ENCODE results near the gene WNT4.
"Not testable (repeated sequence)": the region's sequence is repeated elsewhere in the genome, so short reads cannot be mapped to it uniquely, and the experiment has no call there.

The WNT4 gene

DNA sequence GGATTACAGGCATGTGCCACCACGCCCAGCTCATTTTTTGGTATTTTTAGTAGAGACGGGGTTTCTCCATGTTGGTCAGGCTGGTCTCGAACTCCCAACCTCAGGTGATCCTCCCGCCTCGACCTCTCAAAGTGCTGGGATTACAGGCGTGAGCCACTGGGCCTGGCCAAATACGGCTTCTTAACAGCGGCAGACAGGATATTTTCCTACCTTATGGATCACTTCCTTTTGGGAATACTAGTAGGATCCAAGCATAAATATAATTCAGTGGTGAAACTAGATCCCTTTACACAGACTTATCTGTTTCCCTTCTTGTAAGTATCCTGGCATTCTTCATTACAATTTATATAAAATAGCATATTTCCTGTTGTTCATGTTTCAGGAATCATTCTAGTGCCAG is 40.9 kb downstream of the WNT4 start:
- H3K27ac ChIP-seq (ENCODE audit: low read depth, low read length): no peak overlapping the region
- no peaks in the 10 kb centered on the region for H3K27me3 ChIP-seq (ENCODE audit: control insufficient read depth in 1 of 2, insufficient read depth in 2 of 2, low read length in 2 of 2)
- peaks cover 23% of the 10 kb centered on the region for H3K4me1 ChIP-seq (ENCODE audit: insufficient read depth, low read length)
- H3K4me3 ChIP-seq (ENCODE audit: low read depth in 1 of 2, low read length in 2 of 2): no peak overlapping the region
- H3K9ac ChIP-seq (ENCODE audit: low read length): no peak overlapping the region
- no peaks in the 10 kb centered on the region for H3K9me3 ChIP-seq (ENCODE audit: low read length)
- H3K36me3 ChIP-seq (ENCODE audit: insufficient read depth, low read length): peaks cover 35% of the 10 kb centered on the region

DNA sequence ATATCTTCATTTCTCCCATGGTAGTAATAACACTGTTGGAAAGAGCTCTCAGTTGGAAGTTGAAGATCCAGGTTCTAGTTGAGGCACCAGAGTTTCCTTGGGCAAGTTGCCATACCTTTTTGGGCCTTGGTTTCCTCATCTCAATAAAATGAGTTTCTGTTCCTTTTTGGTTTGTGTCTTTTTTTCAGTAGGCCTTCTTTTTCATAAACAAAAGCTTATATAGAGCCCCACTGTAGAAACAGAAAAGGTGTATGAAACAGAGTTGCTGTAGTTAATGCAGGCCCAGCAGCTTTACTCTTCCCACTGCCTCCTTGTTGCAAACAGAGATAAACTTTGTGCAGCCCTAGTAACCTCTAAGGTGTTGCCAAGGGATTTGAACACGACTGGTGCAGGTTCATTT is 41.7 kb downstream of the WNT4 start:
- Histone ChIP-seq H3K36me3 (ENCODE audit: insufficient read depth, low read length) (peaks cover 43% of the 10 kb centered on the region), H3K27ac (ENCODE audit: low read depth, low read length) (no peak overlapping the region), H3K9ac (ENCODE audit: low read length) (no peak overlapping the region)

DNA sequence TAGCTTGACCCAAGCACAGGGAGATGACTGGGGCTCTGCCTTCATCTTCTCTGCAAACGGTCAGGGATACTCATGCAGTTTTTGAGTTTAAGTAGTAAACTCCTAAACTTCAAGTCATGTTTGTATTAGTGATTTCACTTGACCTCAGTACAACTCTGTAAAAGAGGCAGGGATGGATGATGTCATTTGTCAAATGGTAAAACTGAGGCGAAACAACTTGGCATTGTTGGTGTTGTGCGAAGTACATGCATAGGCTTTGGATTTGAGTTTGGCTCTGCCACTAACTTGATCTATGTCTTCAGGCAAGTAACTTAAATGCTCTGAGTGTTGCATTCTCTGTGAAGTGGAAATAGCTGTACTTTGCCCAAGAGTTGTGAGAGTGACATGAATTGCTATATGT is 42.7 kb downstream of the WNT4 start:
- Histone ChIP-seq H3K36me3 (ENCODE audit: insufficient read depth, low read length) (peaks cover 45% of the 10 kb centered on the region), H3K9ac (ENCODE audit: low read length) (no peak overlapping the region), H3K9me3 (ENCODE audit: low read length) (no peaks in the 10 kb centered on the region), H3K4me1 (ENCODE audit: insufficient read depth, low read length) (peaks cover 22% of the 10 kb centered on the region), H3K27ac (ENCODE audit: low read depth, low read length) (no peak overlapping the region), H3K4me3 (ENCODE audit: low read depth in 1 of 2, low read length in 2 of 2) (no peak overlapping the region), H3K27me3 (ENCODE audit: control insufficient read depth in 1 of 2, insufficient read depth in 2 of 2, low read length in 2 of 2) (no peaks in the 10 kb centered on the region)

More for the DNA sequence above, 41.7 kb downstream of the WNT4 start:
- Histone ChIP-seq H3K27me3 (ENCODE audit: control insufficient read depth in 1 of 2, insufficient read depth in 2 of 2, low read length in 2 of 2) (no peaks in the 10 kb centered on the region), H3K4me3 (ENCODE audit: low read depth in 1 of 2, low read length in 2 of 2) (no peak overlapping the region), H3K4me1 (ENCODE audit: insufficient read depth, low read length) (peaks cover 22% of the 10 kb centered on the region), H3K9me3 (ENCODE audit: low read length) (no peaks in the 10 kb centered on the region)

DNA sequence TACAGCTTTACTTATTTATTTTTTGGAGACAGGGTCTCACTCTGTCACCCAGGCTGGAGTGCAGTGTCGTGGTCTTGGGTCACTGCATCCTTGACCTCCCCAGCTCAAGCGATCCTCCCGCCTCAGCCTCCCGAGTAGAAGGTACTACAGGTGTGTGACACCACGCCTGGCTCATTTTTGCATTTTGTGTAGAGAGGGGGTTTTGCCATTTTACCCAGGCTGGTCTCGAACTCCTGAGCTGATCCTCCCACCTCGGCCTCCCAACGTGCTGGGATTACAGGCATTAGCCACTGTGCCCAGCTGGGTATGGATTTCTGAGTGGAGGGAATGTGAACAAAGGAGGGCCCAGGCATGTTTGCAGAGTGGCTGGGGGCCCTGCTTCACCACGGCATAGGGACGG is 44.1 kb downstream of the WNT4 start:
- Histone ChIP-seq H3K27me3 (ENCODE audit: control insufficient read depth in 1 of 2, insufficient read depth in 2 of 2, low read length in 2 of 2) (no peaks in the 10 kb centered on the region), H3K9ac (ENCODE audit: low read length) (no peak overlapping the region), H3K9me3 (ENCODE audit: low read length) (no peaks in the 10 kb centered on the region), H3K27ac (ENCODE audit: low read depth, low read length) (no peak overlapping the region), H3K4me3 (ENCODE audit: low read depth in 1 of 2, low read length in 2 of 2) (no peak overlapping the region), H3K36me3 (ENCODE audit: insufficient read depth, low read length) (peaks cover 37% of the 10 kb centered on the region), H3K4me1 (ENCODE audit: insufficient read depth, low read length) (peaks cover 22% of the 10 kb centered on the region)

DNA sequence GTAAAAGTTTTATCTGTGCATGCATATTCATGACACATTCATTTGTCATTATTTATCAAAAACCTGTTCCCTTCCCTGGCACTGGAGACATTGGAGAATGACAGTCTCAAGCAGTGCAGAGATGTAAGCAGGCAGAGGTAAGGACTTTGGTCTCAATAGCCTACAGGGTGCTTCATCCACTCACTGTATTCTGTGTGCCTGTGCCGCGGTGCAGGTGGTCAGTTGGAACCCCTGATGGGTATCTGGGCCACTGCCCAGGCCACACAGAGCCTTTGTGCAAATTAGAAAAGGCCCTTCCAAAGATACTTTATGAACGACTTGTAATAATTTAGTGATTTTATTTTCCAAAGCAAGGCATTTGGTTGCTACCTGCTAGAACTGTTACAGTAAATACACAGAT is 46.4 kb downstream of the WNT4 start:
- Histone ChIP-seq H3K27ac (ENCODE audit: low read depth, low read length) (no peak overlapping the region), H3K36me3 (ENCODE audit: insufficient read depth, low read length) (peaks cover 42% of the 10 kb centered on the region), H3K9me3 (ENCODE audit: low read length) (no peaks in the 10 kb centered on the region), H3K4me3 (ENCODE audit: low read depth in 1 of 2, low read length in 2 of 2) (no peak overlapping the region), H3K4me1 (ENCODE audit: insufficient read depth, low read length) (peaks cover 11% of the 10 kb centered on the region), H3K27me3 (ENCODE audit: control insufficient read depth in 1 of 2, insufficient read depth in 2 of 2, low read length in 2 of 2) (no peaks in the 10 kb centered on the region), H3K9ac (ENCODE audit: low read length) (no peak overlapping the region)

DNA sequence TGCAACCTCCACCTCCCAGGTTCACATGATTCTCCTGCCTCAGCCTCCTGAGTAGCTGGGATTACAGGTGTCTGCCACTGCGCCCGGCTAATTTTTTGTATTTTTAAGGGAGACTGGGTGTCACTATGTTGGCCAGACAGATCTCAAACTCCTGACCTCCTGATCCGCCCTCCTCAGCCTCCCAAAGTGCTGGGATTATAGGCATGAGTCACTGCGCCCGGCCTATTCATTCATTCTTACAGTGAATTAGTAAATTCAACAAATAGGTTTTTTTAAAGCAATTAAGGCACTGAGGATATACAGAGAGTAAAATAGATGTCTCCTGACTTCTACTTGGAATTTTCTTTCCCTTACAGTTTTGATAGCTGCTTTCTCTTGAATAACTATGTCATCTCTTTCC is 46.9 kb downstream of the WNT4 start:
- no peaks in the 10 kb centered on the region for H3K27me3 ChIP-seq (ENCODE audit: control insufficient read depth in 1 of 2, insufficient read depth in 2 of 2, low read length in 2 of 2)
- H3K9ac ChIP-seq (ENCODE audit: low read length): no peak overlapping the region
- H3K27ac ChIP-seq (ENCODE audit: low read depth, low read length): no peak overlapping the region
- H3K4me1 ChIP-seq (ENCODE audit: insufficient read depth, low read length): peaks cover 9% of the 10 kb centered on the region
- H3K9me3 ChIP-seq (ENCODE audit: low read length): no peaks in the 10 kb centered on the region
- no peak overlapping the region for H3K4me3 ChIP-seq (ENCODE audit: low read depth in 1 of 2, low read length in 2 of 2)
- peaks cover 44% of the 10 kb centered on the region for H3K36me3 ChIP-seq (ENCODE audit: insufficient read depth, low read length)

DNA sequence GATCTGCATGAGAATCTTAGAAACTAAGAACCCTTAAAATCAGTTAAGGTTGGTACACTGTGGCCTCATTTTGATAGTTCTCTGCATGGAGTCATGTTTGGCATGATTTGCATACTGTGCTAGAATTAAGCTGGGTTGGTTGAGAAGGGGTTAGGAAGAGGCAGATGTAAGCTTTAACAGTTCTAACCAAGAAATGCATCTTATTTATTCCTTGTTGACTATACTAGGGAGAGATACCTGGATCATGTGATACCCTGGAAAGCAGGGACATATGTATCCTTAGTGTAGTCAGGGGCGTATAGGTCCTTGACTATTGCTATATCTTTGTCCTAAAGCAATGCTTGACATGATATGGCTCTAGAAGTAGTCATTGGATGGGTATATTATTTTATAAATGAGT is 49.4 kb downstream of the WNT4 start:
- H3K9ac ChIP-seq (ENCODE audit: low read length): no peak overlapping the region
- no peaks in the 10 kb centered on the region for H3K27me3 ChIP-seq (ENCODE audit: control insufficient read depth in 1 of 2, insufficient read depth in 2 of 2, low read length in 2 of 2)
- no peaks in the 10 kb centered on the region for H3K9me3 ChIP-seq (ENCODE audit: low read length)
- H3K4me3 ChIP-seq (ENCODE audit: low read depth in 1 of 2, low read length in 2 of 2): no peak overlapping the region
- H3K4me1 ChIP-seq (ENCODE audit: insufficient read depth, low read length): peaks cover 27% of the 10 kb centered on the region
- H3K36me3 ChIP-seq (ENCODE audit: insufficient read depth, low read length): peaks cover 40% of the 10 kb centered on the region
- H3K27ac ChIP-seq (ENCODE audit: low read depth, low read length): no peak overlapping the region

DNA sequence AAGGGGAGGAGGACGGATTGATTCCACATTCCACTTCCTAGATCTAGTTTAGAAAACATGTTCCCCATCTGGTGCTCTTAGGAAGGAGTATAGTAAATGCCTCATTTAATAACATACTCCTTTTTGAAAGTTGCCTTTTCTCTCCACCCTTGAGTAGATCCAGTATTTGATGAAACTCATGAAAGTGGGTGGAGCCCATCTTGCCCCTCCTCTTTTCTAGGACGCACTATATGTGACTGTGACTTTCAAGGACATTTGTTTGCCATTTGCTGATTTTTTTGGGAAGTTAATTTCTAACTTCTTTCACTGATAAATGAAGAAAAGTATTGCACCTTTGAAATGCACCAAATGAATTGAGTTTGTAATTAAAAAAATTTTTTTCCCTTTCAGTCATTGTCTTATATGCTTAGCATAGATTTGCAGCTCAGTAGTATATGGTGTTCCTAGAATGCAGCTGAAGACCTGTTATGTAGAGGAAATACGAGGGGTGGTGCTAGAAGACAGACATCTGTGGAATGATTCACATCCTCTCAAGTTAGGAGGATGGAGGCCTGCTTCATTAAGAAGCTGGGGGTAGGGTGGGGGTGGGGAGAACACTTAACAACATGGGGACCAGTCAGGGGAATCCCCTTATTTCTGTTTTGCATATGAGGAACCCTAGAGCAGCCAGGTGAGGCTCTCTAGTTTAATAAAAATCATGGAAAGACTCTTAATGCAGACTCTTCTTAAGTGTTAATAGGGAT is 50.7 kb downstream of the WNT4 start:
- H3K4me3 ChIP-seq (ENCODE audit: low read depth in 1 of 2, low read length in 2 of 2); H3K9me3 ChIP-seq (ENCODE audit: low read length); H3K27ac ChIP-seq (ENCODE audit: low read depth, low read length); H3K9ac ChIP-seq (ENCODE audit: low read length); H3K27me3 ChIP-seq (ENCODE audit: control insufficient read depth in 1 of 2, insufficient read depth in 2 of 2, low read length in 2 of 2): not testable (repeated sequence)
- Histone ChIP-seq H3K36me3 (ENCODE audit: insufficient read depth, low read length) (peaks cover 41% of the 10 kb centered on the region), H3K4me1 (ENCODE audit: insufficient read depth, low read length) (peaks cover 35% of the 10 kb centered on the region)

DNA sequence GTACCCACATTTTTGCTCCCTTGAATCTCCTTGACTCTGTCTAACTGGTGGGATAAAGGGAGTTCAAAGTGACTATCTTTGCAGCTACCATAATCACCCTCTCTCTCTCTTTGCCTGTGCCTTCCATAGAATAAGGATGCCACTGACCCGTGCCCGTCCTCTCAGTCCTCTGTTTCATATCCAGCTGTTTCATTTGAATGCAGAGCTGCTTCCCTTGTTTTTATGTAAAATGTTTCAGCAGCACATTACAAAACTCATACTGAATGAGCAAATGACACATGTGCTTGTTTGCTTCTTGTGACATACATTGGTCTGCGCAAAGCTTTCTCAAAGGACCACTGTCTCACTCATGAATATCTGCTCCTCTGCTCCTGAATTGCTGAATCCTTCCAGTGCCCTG is 52.0 kb downstream of the WNT4 start:
- peaks cover 35% of the 10 kb centered on the region for H3K4me1 ChIP-seq (ENCODE audit: insufficient read depth, low read length)
- H3K27ac ChIP-seq (ENCODE audit: low read depth, low read length): no peak overlapping the region

DNA sequence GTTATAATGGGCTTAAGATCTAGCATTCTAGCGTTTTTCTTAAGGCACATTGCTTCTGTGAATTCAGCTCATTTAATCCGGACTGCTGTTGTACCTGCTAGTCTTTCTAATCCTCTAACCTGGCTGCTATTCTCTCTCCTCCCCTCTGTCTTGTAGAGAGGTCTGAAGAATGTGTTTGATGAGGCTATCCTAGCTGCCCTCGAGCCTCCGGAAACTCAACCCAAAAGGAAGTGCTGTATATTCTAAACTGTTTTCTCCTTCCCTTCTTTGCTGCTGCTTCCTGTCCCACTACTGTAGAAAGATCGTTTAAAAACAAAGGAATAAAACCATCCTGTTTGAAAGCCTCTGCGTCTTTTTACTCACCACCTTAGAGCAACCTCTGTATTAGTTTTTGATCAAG is 53.1 kb downstream of the WNT4 start:
- peak overlapping the region in 1 of 2 donors; percentile 30 for H3K4me3 ChIP-seq (ENCODE audit: low read depth in 1 of 2, low read length in 2 of 2)
- H3K36me3 ChIP-seq (ENCODE audit: insufficient read depth, low read length): peaks cover 33% of the 10 kb centered on the region
- peaks cover 35% of the 10 kb centered on the region for H3K4me1 ChIP-seq (ENCODE audit: insufficient read depth, low read length)
- no peak overlapping the region for H3K9ac ChIP-seq (ENCODE audit: low read length)
- no peaks in the 10 kb centered on the region for H3K9me3 ChIP-seq (ENCODE audit: low read length)
- H3K27ac ChIP-seq (ENCODE audit: low read depth, low read length): no peak overlapping the region
- no peaks in the 10 kb centered on the region for H3K27me3 ChIP-seq (ENCODE audit: control insufficient read depth in 1 of 2, insufficient read depth in 2 of 2, low read length in 2 of 2)

More for the DNA sequence above, 52.0 kb downstream of the WNT4 start:
- no peaks in the 10 kb centered on the region for H3K27me3 ChIP-seq (ENCODE audit: control insufficient read depth in 1 of 2, insufficient read depth in 2 of 2, low read length in 2 of 2)
- no peaks in the 10 kb centered on the region for H3K9me3 ChIP-seq (ENCODE audit: low read length)
- no peak overlapping the region for H3K4me3 ChIP-seq (ENCODE audit: low read depth in 1 of 2, low read length in 2 of 2)
- no peak overlapping the region for H3K9ac ChIP-seq (ENCODE audit: low read length)
- peaks cover 38% of the 10 kb centered on the region for H3K36me3 ChIP-seq (ENCODE audit: insufficient read depth, low read length)

DNA sequence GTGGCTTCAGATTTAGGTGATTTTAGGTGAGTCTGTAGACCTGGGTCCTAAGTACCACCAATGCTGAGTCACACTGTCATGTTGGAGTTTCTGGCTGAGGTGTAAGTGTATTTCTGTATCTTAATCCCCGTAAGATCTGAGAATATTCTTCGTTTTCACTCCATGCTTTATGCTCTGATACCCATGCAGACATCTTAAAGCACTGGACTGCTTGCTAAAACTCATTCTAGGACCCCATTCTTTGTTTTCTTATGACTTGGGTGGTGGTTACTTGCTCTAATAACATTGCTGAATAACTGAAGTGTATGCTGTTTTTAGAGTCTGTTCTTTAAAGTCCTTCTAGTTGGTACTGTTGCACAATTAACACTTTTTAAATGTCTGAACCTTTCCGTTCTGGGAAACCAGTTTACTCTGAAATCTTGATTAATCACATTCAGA is 53.7 kb downstream of the WNT4 start:
- H3K4me3 ChIP-seq (ENCODE audit: low read depth in 1 of 2, low read length in 2 of 2): no peak overlapping the region
- no peaks in the 10 kb centered on the region for H3K27me3 ChIP-seq (ENCODE audit: control insufficient read depth in 1 of 2, insufficient read depth in 2 of 2, low read length in 2 of 2)
- no peak overlapping the region for H3K9ac ChIP-seq (ENCODE audit: low read length)
- peaks cover 35% of the 10 kb centered on the region for H3K4me1 ChIP-seq (ENCODE audit: insufficient read depth, low read length)
- H3K36me3 ChIP-seq (ENCODE audit: insufficient read depth, low read length): peaks cover 33% of the 10 kb centered on the region
- H3K27ac ChIP-seq (ENCODE audit: low read depth, low read length): no peak overlapping the region
- no peaks in the 10 kb centered on the region for H3K9me3 ChIP-seq (ENCODE audit: low read length)

DNA sequence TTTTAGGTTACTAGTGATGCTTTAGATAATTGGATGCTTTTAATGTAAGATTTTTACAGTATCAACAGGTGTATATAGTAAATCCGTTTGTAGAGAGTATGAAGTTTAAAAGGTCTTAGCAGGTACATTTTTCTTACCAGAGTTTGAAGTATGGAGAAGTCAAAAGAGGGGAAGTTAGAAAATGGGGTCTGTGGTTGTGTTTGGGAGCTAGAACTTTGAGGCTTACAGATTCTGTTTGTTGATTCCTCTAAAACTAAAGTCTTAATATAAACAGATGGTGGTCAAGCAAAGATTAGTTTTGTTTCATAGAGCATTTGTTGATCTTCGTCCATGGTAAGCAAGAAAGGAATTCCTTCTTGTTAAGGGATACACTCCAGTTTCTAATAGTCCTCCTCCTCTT is 54.6 kb downstream of the WNT4 start:
- Histone ChIP-seq H3K27ac (ENCODE audit: low read depth, low read length) (no peak overlapping the region), H3K4me3 (ENCODE audit: low read depth in 1 of 2, low read length in 2 of 2) (no peak overlapping the region), H3K9me3 (ENCODE audit: low read length) (no peaks in the 10 kb centered on the region), H3K36me3 (ENCODE audit: insufficient read depth, low read length) (peaks cover 33% of the 10 kb centered on the region), H3K9ac (ENCODE audit: low read length) (no peak overlapping the region), H3K4me1 (ENCODE audit: insufficient read depth, low read length) (peaks cover 40% of the 10 kb centered on the region), H3K27me3 (ENCODE audit: control insufficient read depth in 1 of 2, insufficient read depth in 2 of 2, low read length in 2 of 2) (no peaks in the 10 kb centered on the region)

All from muscle layer of colon (tissue), 2 donors.